GM21515 (cell line): ENCODE results near the gene MRPL45.
A peak's percentile ranks its signal among the peaks of the same experiment; 100 is the strongest.

ENCODE experiments used
- ATAC-seq: cut with Tn5 transposase; IDR thresholded peaks from one replicate; pipeline ENCODE4 v1.9.1; 2021; ENCODE audit not compliant: unreplicated experiment

The MRPL45 gene

GRCh38 chr17:38344420-38344745 is 47.4 kb downstream of the MRPL45 start:
- no peak for ATAC-seq

- no peak for ATAC-seq
These were observed 48.8 kb downstream of the MRPL45 start for GRCh38 chr17:38345743-38346142.

- ATAC-seq, result no peak
These were observed 52.2 kb downstream of the MRPL45 start for GRCh38 chr17:38349097-38349730.

GRCh38 chr17:38350035-38350434 is 53.1 kb downstream of the MRPL45 start:
- no peak for ATAC-seq

GRCh38 chr17:38351412-38352222 is 54.6 kb downstream of the MRPL45 start, which contains the start of gene SOCS7:
TSS of gene SOCS7 (plus strand) at chr17:38351844. CDS start at chr17:38352053, 209 bp downstream.
- ATAC-seq, result peak; percentile 84

GRCh38 chr17:38352245-38353085 is 55.5 kb downstream of the MRPL45 start:
- peak; percentile 25 for ATAC-seq

- no peak for ATAC-seq
These were observed 56.2 kb downstream of the MRPL45 start for GRCh38 chr17:38353086-38353604.

GRCh38 chr17:38353668-38354067 is 56.7 kb downstream of the MRPL45 start:
- no peak for ATAC-seq

- ATAC-seq, result no peak
These were observed 57.5 kb downstream of the MRPL45 start for GRCh38 chr17:38354466-38354865.

GRCh38 chr17:38355251-38355650 is 58.3 kb downstream of the MRPL45 start:
- ATAC-seq, result no peak

GRCh38 chr17:38357486-38358123 is 60.6 kb downstream of the MRPL45 start:
- ATAC-seq, result no peak

GRCh38 chr17:38358586-38359513 is 61.9 kb downstream of the MRPL45 start:
- no peak for ATAC-seq

GRCh38 chr17:38361694-38362465 is 64.9 kb downstream of the MRPL45 start:
- ATAC-seq, result no peak

- ATAC-seq, result no peak
These were observed 66.0 kb downstream of the MRPL45 start for GRCh38 chr17:38363016-38363415.

GRCh38 chr17:38364741-38365140 is 67.8 kb downstream of the MRPL45 start:
- ATAC-seq, result no peak

GRCh38 chr17:38369124-38369886 is 72.3 kb downstream of the MRPL45 start:
- ATAC-seq, result no peak
